NCI-H1048 (cell line): Measurements from ENCODE around the gene TMEM131.
"Not testable (repeated sequence)": the region's sequence is repeated elsewhere in the genome, so short reads cannot be mapped to it uniquely, and the experiment has no call there.

Experiments used
- DNase-seq: peaks from one replicate; lab custom pipeline; 2025; lab: John Stamatoyannopoulos, UW

Gene TMEM131

DNA sequence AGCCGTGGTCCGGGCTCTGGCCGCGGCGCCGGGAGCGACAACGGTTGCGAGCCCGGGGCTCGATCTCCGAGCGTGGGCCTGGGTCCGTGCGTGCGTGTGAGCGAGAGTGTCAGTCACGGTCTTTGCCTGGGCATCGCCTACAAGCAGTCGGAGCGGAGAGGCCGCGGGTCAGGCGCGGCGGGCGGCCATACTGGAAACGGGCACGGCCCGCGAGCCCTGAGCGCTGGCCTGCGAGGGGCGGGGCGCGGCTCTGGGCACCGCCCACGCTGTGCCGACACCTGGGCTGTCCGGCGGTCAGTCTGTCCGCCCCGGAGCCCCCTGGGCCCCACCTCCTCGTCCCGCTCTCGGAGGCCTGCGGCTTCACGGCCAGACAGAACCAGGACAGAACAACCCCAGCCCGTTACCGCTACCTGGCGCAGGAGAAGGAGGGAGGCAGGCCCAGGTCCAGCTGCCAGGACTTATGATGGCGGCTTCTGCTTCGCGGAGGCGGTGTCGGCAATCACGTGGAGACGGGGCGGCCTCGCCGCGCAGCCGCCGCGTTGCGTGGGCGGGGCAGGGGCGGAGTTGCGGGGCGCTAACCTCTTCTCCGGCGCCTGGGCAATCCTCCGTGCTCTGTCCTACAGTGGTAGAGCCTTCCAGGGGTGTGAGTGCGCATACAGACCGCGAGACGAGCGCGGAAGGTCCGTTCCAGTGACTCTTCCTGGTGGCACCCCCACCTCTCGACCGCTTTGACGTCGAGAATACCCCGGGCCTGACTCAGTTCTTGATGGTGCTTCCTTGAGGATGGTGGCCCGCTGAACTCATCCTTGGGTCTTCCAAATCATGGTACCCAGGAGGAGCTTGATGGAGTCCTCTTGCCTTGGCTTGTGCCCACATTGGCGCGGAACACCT lies at the start of gene TMEM131:
Gene TMEM131 (minus strand): TSS at position 215 of the 891 bp plus-strand sequence. CDS start 286 bp downstream, outside the sequence.
- DNase-seq: peak; percentile 80

GRCh38 chr2:98044730-98045129 lies 49.0 kb upstream of the TMEM131 start:
- DNase-seq: not testable (repeated sequence)

DNA sequence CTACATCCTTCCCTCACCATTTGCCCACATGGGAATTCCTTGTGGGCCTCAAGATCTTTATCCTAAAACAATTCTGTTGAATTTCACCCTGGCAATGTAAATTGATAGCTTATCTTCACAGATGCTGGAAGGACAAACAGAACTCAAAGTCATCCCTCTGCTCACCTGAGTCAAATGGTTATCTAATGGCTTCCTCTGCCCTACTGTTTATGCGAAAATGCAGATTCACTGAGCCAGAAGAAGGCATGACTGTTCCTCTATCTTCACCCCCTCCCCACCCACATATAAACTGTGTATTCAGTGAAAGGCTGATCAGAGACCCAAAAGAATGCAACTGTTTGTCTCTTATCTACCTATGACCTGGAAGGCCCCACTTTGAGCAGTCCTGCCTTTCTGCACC lies 47.4 kb upstream of the TMEM131 start:
- DNase-seq: no peak

DNA sequence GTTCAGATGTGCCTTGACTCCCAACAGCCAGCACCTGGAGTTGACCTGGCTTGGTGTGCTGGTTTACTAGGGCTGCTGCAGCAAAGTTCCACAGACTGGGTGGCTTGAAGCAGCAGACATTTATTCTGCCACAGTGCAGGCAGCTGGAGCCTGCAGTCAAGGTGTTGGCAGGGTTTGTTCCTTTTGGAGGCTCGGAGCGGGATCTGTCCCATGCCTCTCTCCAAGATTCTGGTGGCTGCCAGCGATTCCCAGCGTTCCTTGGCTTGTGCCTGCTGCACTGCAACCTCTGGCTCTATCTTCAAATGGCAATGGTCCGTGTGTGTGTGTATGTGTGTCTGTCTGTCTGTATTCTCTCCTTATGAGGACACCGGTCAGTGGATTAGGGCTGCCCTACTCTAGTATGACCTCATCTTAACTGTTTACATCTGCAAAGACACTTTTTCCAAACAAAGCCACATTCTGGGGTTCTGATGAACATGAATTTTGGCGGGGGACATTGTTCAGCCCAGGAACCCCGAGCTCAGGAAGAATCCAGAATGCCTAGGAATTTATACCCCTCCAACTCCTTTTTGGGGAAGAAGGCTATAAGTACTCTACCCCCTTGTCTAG lies 44.7 kb upstream of the TMEM131 start:
- no peak for DNase-seq

- no peak for DNase-seq
Measured at GRCh38 chr2:98039085-98039756, 43.5 kb upstream of the TMEM131 start.

GRCh38 chr2:98037666-98038336 lies 42.1 kb upstream of the TMEM131 start:
- no peak for DNase-seq

GRCh38 chr2:98037206-98037605 lies 41.5 kb upstream of the TMEM131 start:
- DNase-seq: no peak

GRCh38 chr2:98036349-98037000 lies 40.7 kb upstream of the TMEM131 start:
- no peak for DNase-seq

GRCh38 chr2:98034745-98035144 lies 39.0 kb upstream of the TMEM131 start:
- DNase-seq: no peak

GRCh38 chr2:98032086-98032485 lies 36.3 kb upstream of the TMEM131 start:
- no peak for DNase-seq

- DNase-seq: no peak
Measured at GRCh38 chr2:98029718-98030222, 34.0 kb upstream of the TMEM131 start.

GRCh38 chr2:98028931-98029717 lies 33.4 kb upstream of the TMEM131 start:
- DNase-seq: no peak

- no peak for DNase-seq
Measured at GRCh38 chr2:98028101-98028561, 32.4 kb upstream of the TMEM131 start.

DNA sequence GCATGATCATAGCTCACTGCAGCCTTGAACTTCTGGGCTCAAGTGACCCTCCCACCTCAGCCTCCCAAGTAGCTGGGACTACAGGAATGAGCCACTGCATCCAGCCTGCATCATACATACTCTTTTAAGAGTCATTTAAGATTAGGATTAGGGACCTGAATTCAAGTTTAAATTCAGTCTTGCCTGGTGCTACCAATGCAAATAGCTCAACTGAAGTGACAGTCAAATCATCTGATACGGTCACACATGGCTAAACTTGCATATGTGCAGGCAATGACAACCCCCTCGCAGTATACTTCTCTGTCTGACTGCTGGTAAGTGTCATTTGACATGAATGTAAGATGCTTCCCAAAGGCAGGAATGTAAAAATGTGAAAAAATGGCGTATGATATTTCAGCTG lies 31.8 kb upstream of the TMEM131 start:
- DNase-seq: no peak

- no peak for DNase-seq
Measured at GRCh38 chr2:98026927-98027522, 31.3 kb upstream of the TMEM131 start.

DNA sequence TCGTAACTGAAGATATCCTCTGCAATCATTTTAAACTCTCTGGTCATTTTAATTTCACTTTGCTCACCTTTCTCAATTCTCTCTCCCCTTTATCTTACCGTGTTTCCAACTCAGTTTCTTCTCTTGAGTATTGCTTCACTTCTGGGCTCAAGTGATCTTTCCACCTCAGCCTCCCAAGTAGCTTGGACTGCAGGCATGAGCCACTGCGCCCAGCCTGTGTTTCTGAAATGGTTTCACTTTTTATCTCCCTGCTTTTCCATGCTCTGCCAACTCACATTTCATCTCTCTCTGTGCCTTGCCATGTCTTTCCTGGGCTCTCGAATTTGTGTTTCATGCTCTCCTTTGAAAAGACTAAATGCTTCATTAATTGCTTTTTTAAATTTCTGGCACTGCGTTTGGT lies 30.5 kb upstream of the TMEM131 start:
- no peak for DNase-seq

- DNase-seq: no peak
Measured at GRCh38 chr2:98025481-98026037, 29.8 kb upstream of the TMEM131 start.

DNA sequence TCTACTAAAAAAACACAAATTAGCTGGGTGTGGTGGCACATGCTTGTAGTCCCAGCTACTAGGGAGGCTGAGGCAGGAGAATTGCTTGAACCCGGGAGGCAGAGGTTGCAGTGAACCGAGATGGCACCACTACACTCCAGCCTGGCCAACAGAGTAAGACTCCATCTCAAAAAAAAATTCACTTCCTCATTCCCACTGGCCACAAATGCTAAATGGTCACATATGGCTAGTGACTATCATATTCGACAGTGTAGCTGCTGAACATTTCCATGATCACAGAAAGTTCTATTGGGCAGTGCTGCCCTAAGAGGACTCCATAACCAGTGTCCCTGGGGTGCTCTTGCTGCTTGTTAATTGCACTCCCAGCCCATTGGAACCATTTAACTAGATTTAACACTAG lies 26.3 kb upstream of the TMEM131 start:
- DNase-seq: not testable (repeated sequence)

DNA sequence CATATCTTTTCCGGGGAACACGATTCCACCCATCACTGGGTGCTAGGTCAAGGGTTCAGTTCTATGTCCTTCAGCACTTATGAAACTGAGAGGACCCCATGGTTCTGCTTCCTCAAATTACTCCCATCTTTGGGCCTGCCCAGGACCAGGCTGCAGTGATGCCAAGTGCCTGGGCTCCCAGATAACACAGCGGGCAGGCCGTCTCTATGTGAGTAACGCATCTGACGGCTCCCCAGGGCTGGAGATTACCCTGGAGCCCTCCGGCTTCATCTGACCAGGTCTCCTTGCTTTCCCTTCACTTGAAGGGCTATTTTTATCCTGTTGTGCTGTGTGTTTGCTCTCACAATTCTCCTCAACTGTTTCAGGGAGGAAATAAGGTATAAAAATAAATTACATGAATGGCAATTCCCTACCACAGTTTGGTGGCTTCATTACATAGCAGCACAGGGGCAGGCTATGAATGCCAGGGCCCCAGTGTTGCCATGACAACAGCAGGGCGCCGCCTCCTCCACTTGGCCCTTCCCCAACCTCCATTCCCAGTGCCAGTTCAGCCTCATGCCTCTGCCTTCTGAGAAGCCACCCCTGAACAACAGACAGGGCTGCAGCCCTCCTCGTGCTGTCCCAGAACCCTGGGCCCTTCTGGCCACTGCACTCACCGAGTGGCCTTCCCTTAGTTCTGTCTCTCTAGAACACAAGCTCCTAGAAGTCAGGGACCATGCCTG lies 25.4 kb upstream of the TMEM131 start:
- DNase-seq: no peak
